ENCODE data around the gene MIPOL1. TPM values are rescaled to one million over a fixed set of nuclear protein-coding genes. Genes with fewer than 3 reads are reported as not detected.
"Not testable (repeated sequence)": the region's sequence is repeated elsewhere in the genome, so short reads cannot be mapped to it uniquely, and the experiment has no call there.

Gene MIPOL1
- total and polyA plus RNA-seq, 5 donors from 2014 or later: not detected

GRCh38 chr14:37343307-37344094 lies 145.8 kb downstream of the MIPOL1 start:
- no peaks in the 10 kb centered on the region for H3K36me3 ChIP-seq (ENCODE audit: control insufficient read depth, insufficient read depth, low read length)
- Mint-ChIP-seq H3K27ac (no peak overlapping the region), H3K27me3 (no peaks in the 10 kb centered on the region), H3K9me3 (peaks cover 3 to 16% (median 7%) of the 10 kb centered on the region in 7 donors), H3K4me1 (no peaks in the 10 kb centered on the region), H3K4me3 (no peak overlapping the region), H3K36me3 (no peaks in the 10 kb centered on the region)
- no peaks in the 10 kb centered on the region for H3K4me1 ChIP-seq (ENCODE audit: control insufficient read depth, insufficient read depth, low read length, poor library complexity, severe bottlenecking)
- H3K4me3 ChIP-seq (ENCODE audit: low read depth, low read length): no peak overlapping the region
- no peaks in the 10 kb centered on the region for H3K9me3 ChIP-seq (ENCODE audit: control insufficient read depth in 2 of 2, low read length in 2 of 2)
- H3K27me3 ChIP-seq (ENCODE audit: control insufficient read depth, insufficient read depth, low read length): no peaks in the 10 kb centered on the region
- DNase-seq (no peak), ATAC-seq (ENCODE audit: low read depth in 2 of 2) (no peak)
- no peak overlapping the region for H3K27ac ChIP-seq (ENCODE audit: insufficient read depth, low read length, poor library complexity, severe bottlenecking)

DNA sequence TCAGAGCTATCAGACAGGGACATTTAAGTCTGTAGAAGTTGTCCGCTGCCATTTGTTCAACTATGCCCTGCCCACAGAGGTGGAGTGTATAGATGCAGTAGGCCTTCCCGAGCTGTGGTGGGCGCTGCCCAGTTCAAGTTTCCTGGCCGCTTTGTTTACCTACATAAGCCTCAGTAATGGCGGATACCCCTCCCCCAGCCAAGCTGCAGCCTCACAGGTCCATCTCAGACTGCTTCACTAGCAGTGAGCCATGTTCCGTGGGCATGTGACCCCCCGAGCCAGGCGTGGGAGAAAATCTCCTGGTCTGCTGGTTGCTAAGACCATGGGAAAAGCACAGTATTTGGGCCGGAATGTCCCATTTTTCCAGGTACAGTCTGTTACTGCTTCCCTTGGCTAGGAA lies 165.9 kb downstream of the MIPOL1 start:
- no peak for ATAC-seq (ENCODE audit: low read depth in 2 of 2)
- no peaks in the 10 kb centered on the region for H3K36me3 Mint-ChIP-seq
- H3K27me3 ChIP-seq (ENCODE audit: control insufficient read depth, insufficient read depth, low read length): no peaks in the 10 kb centered on the region

GRCh38 chr14:37369425-37369824 lies 171.7 kb downstream of the MIPOL1 start:
- ATAC-seq (ENCODE audit: low read depth in 2 of 2): no peak
- Histone ChIP-seq H3K4me1 (ENCODE audit: control insufficient read depth, insufficient read depth, low read length, poor library complexity, severe bottlenecking) (no peaks in the 10 kb centered on the region), H3K36me3 (ENCODE audit: control insufficient read depth, insufficient read depth, low read length) (no peaks in the 10 kb centered on the region), H3K27me3 (ENCODE audit: control insufficient read depth, insufficient read depth, low read length) (no peaks in the 10 kb centered on the region), H3K27ac (ENCODE audit: insufficient read depth, low read length, poor library complexity, severe bottlenecking) (no peak overlapping the region), H3K9me3 (ENCODE audit: control insufficient read depth in 2 of 2, low read length in 2 of 2) (no peaks in the 10 kb centered on the region), H3K4me3 (ENCODE audit: low read depth, low read length) (no peak overlapping the region)
- no peak for DNase-seq
- Mint-ChIP-seq H3K4me3 (no peak overlapping the region), H3K36me3 (no peaks in the 10 kb centered on the region), H3K4me1 (no peaks in the 10 kb centered on the region), H3K27ac (no peak overlapping the region), H3K27me3 (no peaks in the 10 kb centered on the region), H3K9me3 (peaks cover 0 to 22% (median 7%) of the 10 kb centered on the region in 7 donors)

More for the DNA sequence above, 165.9 kb downstream of the MIPOL1 start:
- Mint-ChIP-seq H3K4me3 (no peak overlapping the region), H3K27ac (no peak overlapping the region), H3K4me1 (no peaks in the 10 kb centered on the region), H3K27me3 (no peaks in the 10 kb centered on the region), H3K9me3 (peaks cover 0 to 43% (median 11%) of the 10 kb centered on the region in 7 donors)
- no peak for DNase-seq
- Histone ChIP-seq H3K4me3 (ENCODE audit: low read depth, low read length) (no peak overlapping the region), H3K9me3 (ENCODE audit: control insufficient read depth in 2 of 2, low read length in 2 of 2) (no peaks in the 10 kb centered on the region), H3K36me3 (ENCODE audit: control insufficient read depth, insufficient read depth, low read length) (no peaks in the 10 kb centered on the region), H3K4me1 (ENCODE audit: control insufficient read depth, insufficient read depth, low read length, poor library complexity, severe bottlenecking) (no peaks in the 10 kb centered on the region), H3K27ac (ENCODE audit: insufficient read depth, low read length, poor library complexity, severe bottlenecking) (no peak overlapping the region)

- no peak overlapping the region for H3K4me3 ChIP-seq (ENCODE audit: low read depth, low read length)
- no peak overlapping the region for H3K4me3 Mint-ChIP-seq
- H3K4me1 ChIP-seq (ENCODE audit: control insufficient read depth, insufficient read depth, low read length, poor library complexity, severe bottlenecking): no peaks in the 10 kb centered on the region
- no peak overlapping the region for H3K27ac Mint-ChIP-seq
- peaks cover 0 to 1% of the 10 kb centered on the region in 2 experiments for H3K9me3 ChIP-seq (ENCODE audit: control insufficient read depth in 2 of 2, low read length in 2 of 2)
- H3K27me3 Mint-ChIP-seq: no peaks in the 10 kb centered on the region
- no peak overlapping the region for H3K27ac ChIP-seq (ENCODE audit: insufficient read depth, low read length, poor library complexity, severe bottlenecking)
- H3K27me3 ChIP-seq (ENCODE audit: control insufficient read depth, insufficient read depth, low read length): no peaks in the 10 kb centered on the region
- no peaks in the 10 kb centered on the region for H3K36me3 ChIP-seq (ENCODE audit: control insufficient read depth, insufficient read depth, low read length)
- no peak for ATAC-seq (ENCODE audit: low read depth in 2 of 2)
- no peak for DNase-seq
- H3K36me3 Mint-ChIP-seq: no peaks in the 10 kb centered on the region
- H3K4me1 Mint-ChIP-seq: no peaks in the 10 kb centered on the region
- peaks cover 0 to 14% (median 3%) of the 10 kb centered on the region in 7 donors for H3K9me3 Mint-ChIP-seq
Measured at GRCh38 chr14:37375566-37375965, 177.8 kb downstream of the MIPOL1 start.

- Histone ChIP-seq H3K4me3 (ENCODE audit: low read depth, low read length) (no peak overlapping the region), H3K27ac (ENCODE audit: insufficient read depth, low read length, poor library complexity, severe bottlenecking) (no peak overlapping the region), H3K27me3 (ENCODE audit: control insufficient read depth, insufficient read depth, low read length) (no peaks in the 10 kb centered on the region), H3K36me3 (ENCODE audit: control insufficient read depth, insufficient read depth, low read length) (no peaks in the 10 kb centered on the region), H3K9me3 (ENCODE audit: control insufficient read depth in 2 of 2, low read length in 2 of 2) (peaks cover 0 to 1% of the 10 kb centered on the region in 2 experiments), H3K4me1 (ENCODE audit: control insufficient read depth, insufficient read depth, low read length, poor library complexity, severe bottlenecking) (no peaks in the 10 kb centered on the region)
- ATAC-seq (ENCODE audit: low read depth in 2 of 2) (no peak), DNase-seq (no peak)
- Mint-ChIP-seq H3K4me1 (no peaks in the 10 kb centered on the region), H3K27ac (no peak overlapping the region), H3K4me3 (no peak overlapping the region), H3K27me3 (no peaks in the 10 kb centered on the region), H3K36me3 (no peaks in the 10 kb centered on the region), H3K9me3 (peaks cover 0 to 17% (median 3%) of the 10 kb centered on the region in 7 donors)
Measured at GRCh38 chr14:37376944-37377609, 179.3 kb downstream of the MIPOL1 start.

DNA sequence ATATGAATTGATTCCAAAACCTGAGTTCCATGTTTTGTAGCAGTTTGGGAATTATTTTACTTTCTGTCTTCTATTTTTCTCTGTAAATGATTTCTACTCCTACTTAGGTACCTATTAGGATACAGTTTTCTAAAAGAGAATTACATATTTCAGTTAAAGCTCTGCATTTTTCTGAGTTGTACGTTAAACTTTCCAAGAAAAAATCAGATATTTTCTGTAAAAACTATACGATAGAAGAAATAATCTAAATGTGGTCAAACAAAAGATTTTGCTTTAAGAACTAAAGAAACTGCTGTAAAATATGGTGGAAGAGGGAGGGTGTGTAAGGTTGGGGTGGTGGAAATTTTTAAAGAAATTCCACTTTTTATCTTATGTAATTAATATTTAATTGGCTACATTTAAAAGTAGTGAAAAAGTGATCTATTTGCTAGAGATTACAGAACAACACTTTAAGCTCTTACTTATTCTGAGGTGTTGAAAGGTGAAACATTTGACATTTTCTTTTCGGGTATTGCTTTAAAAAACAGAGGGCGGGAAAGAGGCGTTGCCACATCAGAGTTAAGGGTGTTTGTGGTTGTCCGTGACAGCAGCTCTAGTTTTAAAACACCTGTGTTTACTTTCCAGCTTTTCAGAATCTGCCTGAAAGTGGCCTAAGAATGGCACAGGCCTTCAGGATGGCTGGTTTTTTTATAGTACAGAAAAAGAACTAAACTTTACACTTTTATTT lies 187.3 kb downstream of the MIPOL1 start:
- no peaks in the 10 kb centered on the region for H3K9me3 ChIP-seq (ENCODE audit: control insufficient read depth in 2 of 2, low read length in 2 of 2)
- Mint-ChIP-seq H3K36me3 (no peaks in the 10 kb centered on the region), H3K9me3 (peaks cover 0 to 8% (median 2%) of the 10 kb centered on the region in 7 donors), H3K27me3 (no peaks in the 10 kb centered on the region), H3K4me3 (no peak overlapping the region), H3K27ac (no peak overlapping the region), H3K4me1 (no peaks in the 10 kb centered on the region)
- no peaks in the 10 kb centered on the region for H3K27me3 ChIP-seq (ENCODE audit: control insufficient read depth, insufficient read depth, low read length)
- no peaks in the 10 kb centered on the region for H3K36me3 ChIP-seq (ENCODE audit: control insufficient read depth, insufficient read depth, low read length)
- ATAC-seq (ENCODE audit: low read depth in 2 of 2) (no peak), DNase-seq (no peak)
- H3K4me1 ChIP-seq (ENCODE audit: control insufficient read depth, insufficient read depth, low read length, poor library complexity, severe bottlenecking): no peaks in the 10 kb centered on the region
- no peak overlapping the region for H3K4me3 ChIP-seq (ENCODE audit: low read depth, low read length)
- H3K27ac ChIP-seq (ENCODE audit: insufficient read depth, low read length, poor library complexity, severe bottlenecking): no peak overlapping the region

- H3K27ac Mint-ChIP-seq; DNase-seq; H3K36me3 ChIP-seq (ENCODE audit: control insufficient read depth, insufficient read depth, low read length); H3K36me3 Mint-ChIP-seq; H3K27me3 ChIP-seq (ENCODE audit: control insufficient read depth, insufficient read depth, low read length); H3K4me1 ChIP-seq (ENCODE audit: control insufficient read depth, insufficient read depth, low read length, poor library complexity, severe bottlenecking); H3K4me1 Mint-ChIP-seq; H3K9me3 ChIP-seq (ENCODE audit: control insufficient read depth in 2 of 2, low read length in 2 of 2); H3K27me3 Mint-ChIP-seq; H3K4me3 ChIP-seq (ENCODE audit: low read depth, low read length); H3K4me3 Mint-ChIP-seq; H3K27ac ChIP-seq (ENCODE audit: insufficient read depth, low read length, poor library complexity, severe bottlenecking); ATAC-seq (ENCODE audit: low read depth in 2 of 2): not testable (repeated sequence)
- H3K9me3 Mint-ChIP-seq: peaks cover 2 to 40% (median 19%) of the 10 kb centered on the region in 7 donors
Measured at GRCh38 chr14:37397157-37397940, 199.6 kb downstream of the MIPOL1 start.
